NCI-H526 treated with DMSO at 0.1 percent for 48 hours (cell line): Measurements from ENCODE around the gene PAAF1.
A peak's percentile ranks its signal among the peaks of the same experiment; 100 is the strongest.

Experiments used
- DNase-seq: peaks from one replicate; lab custom pipeline; 2025; lab: John Stamatoyannopoulos, UW

PAAF1 gene

DNA sequence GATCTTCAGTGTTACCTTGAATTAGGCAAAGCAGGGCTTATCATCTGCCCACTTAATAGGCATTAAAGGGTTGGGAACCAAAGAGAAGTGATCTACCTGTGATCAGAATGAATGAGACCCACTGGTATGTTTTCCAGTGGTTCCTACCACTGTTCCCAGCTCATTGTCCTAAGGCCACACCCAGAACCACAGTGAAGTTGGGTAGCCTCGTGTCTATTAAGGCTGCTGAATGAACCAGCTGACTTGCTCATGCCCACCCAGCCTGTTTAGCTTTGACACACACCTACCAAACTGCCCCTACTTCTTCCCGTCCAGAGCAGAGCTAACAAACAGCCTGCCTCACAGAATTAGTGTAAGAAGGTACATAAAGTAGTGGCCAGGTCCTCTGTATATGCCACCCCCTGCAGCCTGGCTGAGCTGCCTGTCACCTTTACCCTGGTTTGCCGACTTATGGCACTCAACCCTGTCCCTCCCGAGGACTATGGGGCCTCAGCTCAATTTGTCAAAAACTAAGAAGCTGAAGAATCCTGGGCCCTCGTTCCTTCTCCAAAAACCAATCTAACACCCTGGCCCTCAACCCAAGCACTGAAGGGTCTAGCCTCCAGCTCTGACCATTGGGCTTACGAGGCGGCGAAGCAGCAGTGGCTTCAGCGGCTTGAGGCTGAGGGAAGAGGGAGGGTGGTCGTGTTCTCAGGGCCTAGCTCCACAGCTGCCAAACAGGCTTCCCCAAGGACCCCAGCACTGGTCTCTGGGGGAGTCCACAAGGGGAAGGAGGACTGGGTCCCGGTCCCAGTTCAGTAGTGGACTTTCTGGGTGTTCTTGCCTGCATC is 96.0 kb downstream of the PAAF1 start:
- no peak for DNase-seq

- DNase-seq, result no peak
Observed at GRCh38 chr11:73974604-73975478, 98.0 kb downstream of the PAAF1 start.

DNA sequence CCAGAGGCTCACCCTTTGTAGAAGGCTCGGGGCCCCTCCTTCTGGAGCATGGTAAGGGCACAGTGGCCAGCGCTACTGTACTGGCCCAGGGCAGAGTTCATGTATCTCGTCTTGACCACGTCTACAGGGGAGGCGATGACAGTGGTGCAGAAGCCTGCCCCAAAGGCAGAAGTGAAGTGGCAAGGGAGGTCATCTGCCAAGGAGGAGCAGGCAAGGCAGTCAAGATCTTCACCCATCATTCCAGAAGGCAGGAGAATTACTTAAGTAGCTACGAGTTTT is 98.6 kb downstream of the PAAF1 start:
- DNase-seq, result no peak

DNA sequence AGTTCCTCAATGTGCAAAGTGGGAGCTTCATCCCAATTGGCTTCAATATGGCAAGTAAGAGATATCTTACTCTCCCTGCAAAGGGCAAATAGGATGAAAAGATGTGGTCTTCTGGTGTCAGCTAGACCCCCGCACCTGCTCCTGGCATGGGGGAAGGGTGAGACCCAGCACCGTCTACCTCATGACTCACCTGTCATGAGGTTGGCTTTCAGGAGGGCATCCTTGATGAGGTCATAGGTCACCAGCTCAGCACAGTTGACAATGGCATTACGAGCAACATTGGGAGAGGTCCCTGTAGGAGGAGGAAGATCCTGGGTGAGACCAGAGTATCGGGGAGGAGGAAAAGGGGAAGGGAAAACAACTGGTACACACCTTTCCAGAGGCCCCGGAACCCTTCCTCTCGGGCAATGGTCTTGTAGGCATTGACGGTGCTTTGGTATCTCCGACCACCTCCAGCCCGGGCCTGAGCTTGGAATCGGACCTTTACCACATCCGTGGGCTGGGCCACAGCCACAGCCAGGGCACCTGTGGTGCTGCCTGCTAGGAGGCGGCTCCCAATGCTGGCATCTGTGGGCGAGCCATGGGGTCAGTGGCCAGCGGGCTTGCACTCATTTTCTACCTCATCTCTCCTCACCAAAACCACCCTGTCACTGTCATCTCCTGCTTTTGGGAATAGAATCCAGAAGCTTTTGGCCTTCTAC is 99.8 kb downstream of the PAAF1 start:
- no peak for DNase-seq

DNA sequence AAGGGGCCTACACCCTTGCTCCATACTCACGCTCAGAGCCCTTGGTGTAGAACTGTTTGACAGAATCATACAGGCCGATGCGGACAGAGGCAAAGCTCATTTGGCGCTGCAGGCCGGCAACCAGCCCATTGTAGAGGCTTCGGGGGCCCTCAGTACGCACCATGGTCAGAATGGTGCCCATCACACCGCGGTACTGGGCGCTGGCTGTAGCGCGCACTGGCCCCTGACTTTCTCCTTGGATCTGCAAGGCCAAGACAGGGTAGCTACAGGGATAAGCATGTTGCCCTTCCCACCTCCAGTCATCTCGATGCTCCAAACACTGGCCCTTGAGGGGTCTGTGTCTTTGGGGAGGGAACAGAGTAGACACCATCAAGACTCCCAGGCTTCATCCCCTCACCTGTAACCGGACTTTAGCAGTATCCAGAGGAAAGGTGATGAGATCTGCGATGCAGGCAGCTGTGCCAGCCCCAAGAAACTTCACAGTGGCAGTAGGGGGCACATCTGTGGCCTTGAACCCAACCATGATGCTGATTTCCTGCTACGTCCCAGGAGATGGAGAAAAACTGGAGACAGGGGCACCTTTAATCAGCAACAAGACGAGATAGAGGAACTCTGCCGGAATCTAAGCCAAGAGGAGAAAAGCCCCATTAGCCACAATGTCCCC is 101.2 kb downstream of the PAAF1 start:
- DNase-seq, result no peak

GRCh38 chr11:73978576-73979086 is 101.8 kb downstream of the PAAF1 start:
- no peak for DNase-seq

- DNase-seq, result peak; percentile 70
Observed at GRCh38 chr11:73980001-73980961, 103.5 kb downstream of the PAAF1 start.
